GM12878 (cell line): Measurements from ENCODE around the gene EOMES. TPM values are rescaled to one million over a fixed set of nuclear protein-coding genes. Genes with fewer than 3 reads are reported as not detected.

Experiments
- CHD1 ChIP-seq: IDR thresholded peaks from 2 replicates; pipeline ENCODE4 v1.6.1; 2012; ENCODE audit warnings: low read depth, low read length, improper control_type of control experiment
- CHD2 ChIP-seq: IDR thresholded peaks from 2 replicates; pipeline ENCODE4 v1.6.1; 2011; ENCODE audit warnings: low read depth, low read length, improper control_type of control experiment, borderline replicate concordance
- CTCF ChIP-seq, 3 experiments: IDR thresholded peaks in 2 of 3; conservative IDR thresholded peaks in 1 of 3; 2 replicates each; pipeline ENCODE4 v1.5.1; 2011; ENCODE audit warnings: low read depth in 3 of 3, low read length in 3 of 3, mild to moderate bottlenecking in 3 of 3, control low read depth in 2 of 3, moderate library complexity in 2 of 3, inconsistent platforms in 1 of 3, mixed read lengths in 1 of 3; ENCODE audit not compliant: control insufficient read depth in 2 of 3, insufficient read depth in 1 of 3; ENCODE audit errors: extremely low read depth in 1 of 3
- E2F4 ChIP-seq: IDR thresholded peaks from 2 replicates; pipeline ENCODE4 v1.6.1; 2012; ENCODE audit warnings: low read depth, low read length, improper control_type of control experiment
- EZH2 ChIP-seq: IDR thresholded peaks from 2 replicates; pipeline ENCODE4 v1.6.1; 2012; ENCODE audit warnings: low read depth, mild to moderate bottlenecking, control low read depth, inconsistent platforms, low read length, borderline replicate concordance; ENCODE audit not compliant: control insufficient read depth
- LARP7 ChIP-seq: fragments of 450-650 bp; IDR thresholded peaks from 2 replicates; pipeline ENCODE4 v1.6.1; 2017; ENCODE audit warnings: mild to moderate bottlenecking
- MYC ChIP-seq: IDR thresholded peaks from 2 replicates; pipeline ENCODE4 v1.6.1; 2011; ENCODE audit warnings: mild to moderate bottlenecking, low read length, moderate library complexity, inconsistent platforms; ENCODE audit not compliant: insufficient read depth, insufficient replicate concordance, insufficient read length, severe bottlenecking
- NBN ChIP-seq: fragments of 450-650 bp; IDR thresholded peaks from 2 replicates; pipeline ENCODE4 v1.6.1; 2016
- NFYA ChIP-seq: IDR thresholded peaks from 2 replicates; pipeline ENCODE4 v1.6.1; 2011; ENCODE audit warnings: low read depth, mild to moderate bottlenecking, low read length, improper control_type of control experiment, borderline replicate concordance
- NR2F1 ChIP-seq: fragments of 450-650 bp; conservative IDR thresholded peaks from 2 replicates; pipeline ENCODE4 v1.6.1; 2017; ENCODE audit warnings: mild to moderate bottlenecking
- POLR2AphosphoS2 ChIP-seq: IDR thresholded peaks from 2 replicates; pipeline ENCODE4 v1.6.1; 2011; ENCODE audit warnings: low read depth, mild to moderate bottlenecking, low read length, improper control_type of control experiment, moderate library complexity
- SREBF2 ChIP-seq: IDR thresholded peaks from 2 replicates; pipeline ENCODE4 v1.6.1; 2012; ENCODE audit warnings: mild to moderate bottlenecking, low read length
- TAF1 ChIP-seq: IDR thresholded peaks from 2 replicates; pipeline ENCODE4 v1.6.1; 2011; ENCODE audit warnings: mild to moderate bottlenecking, low read depth, low read length, borderline replicate concordance
- WRNIP1 ChIP-seq: IDR thresholded peaks from 2 replicates; pipeline ENCODE4 v1.6.1; 2011; ENCODE audit warnings: low read depth, low read length, improper control_type of control experiment, borderline replicate concordance
- ZNF24 ChIP-seq: fragments of 450-650 bp; IDR thresholded peaks from 2 replicates; pipeline ENCODE4 v1.6.1; 2017; ENCODE audit warnings: antibody characterized with exemption, mild to moderate bottlenecking
- ZNF592 ChIP-seq: fragments of 450-650 bp; IDR thresholded peaks from 2 replicates; pipeline ENCODE4 v1.6.1; 2017; ENCODE audit warnings: mild to moderate bottlenecking, moderate library complexity
- polyA plus RNA-seq, 11 experiments: library from polyadenylated mRNA; depleted of rRNA in 4 of 11; unstranded in 6 of 11; stranded (reverse) in 5 of 11; fragments of >200 nt; fragmentation: Nextera tagmentation in 4 of 11; fragmentation: Illumina TruSeq in 1 of 11; extraction: Ambion mirVana in 4 of 11; extraction: Trizol in 1 of 11; gene quantifications; 1 replicate in 1 of 11; 2 replicates in 10 of 11; pipeline versions ENCODE4 v1.2.1 to v1.2.3, GENCODE V29; 2011 to 2016; ENCODE audit warnings: inconsistent platforms in 2 of 11, missing spikeins in 2 of 11, low read depth in 1 of 11
- total RNA-seq, 4 experiments: library from RNA; depleted of rRNA in 3 of 4; stranded (reverse); fragments of >200 nt in 3 of 4; fragmentation: Illumina TruSeq in 1 of 4; extraction: Trizol in 1 of 4; gene quantifications; 2 replicates each; pipeline versions ENCODE4 v1.2.1 to v1.2.3, GENCODE V29; 2013 to 2021
- TF ChIP-seq, protein P1 (sequence below): fragments of 450-650 bp; formaldehyde crosslinking; IDR thresholded peaks from 2 replicates; pipeline ENCODE4 v1.4.0; 2020; ENCODE audit warnings: mild to moderate bottlenecking, moderate library complexity

Gene EOMES
- total and polyA plus RNA-seq, 10 of the 15 experiments (the other 5 are each of a cell fraction or from before 2014, with no cell fraction given) = 1.5 to 178 (median 4.5) TPM

DNA sequence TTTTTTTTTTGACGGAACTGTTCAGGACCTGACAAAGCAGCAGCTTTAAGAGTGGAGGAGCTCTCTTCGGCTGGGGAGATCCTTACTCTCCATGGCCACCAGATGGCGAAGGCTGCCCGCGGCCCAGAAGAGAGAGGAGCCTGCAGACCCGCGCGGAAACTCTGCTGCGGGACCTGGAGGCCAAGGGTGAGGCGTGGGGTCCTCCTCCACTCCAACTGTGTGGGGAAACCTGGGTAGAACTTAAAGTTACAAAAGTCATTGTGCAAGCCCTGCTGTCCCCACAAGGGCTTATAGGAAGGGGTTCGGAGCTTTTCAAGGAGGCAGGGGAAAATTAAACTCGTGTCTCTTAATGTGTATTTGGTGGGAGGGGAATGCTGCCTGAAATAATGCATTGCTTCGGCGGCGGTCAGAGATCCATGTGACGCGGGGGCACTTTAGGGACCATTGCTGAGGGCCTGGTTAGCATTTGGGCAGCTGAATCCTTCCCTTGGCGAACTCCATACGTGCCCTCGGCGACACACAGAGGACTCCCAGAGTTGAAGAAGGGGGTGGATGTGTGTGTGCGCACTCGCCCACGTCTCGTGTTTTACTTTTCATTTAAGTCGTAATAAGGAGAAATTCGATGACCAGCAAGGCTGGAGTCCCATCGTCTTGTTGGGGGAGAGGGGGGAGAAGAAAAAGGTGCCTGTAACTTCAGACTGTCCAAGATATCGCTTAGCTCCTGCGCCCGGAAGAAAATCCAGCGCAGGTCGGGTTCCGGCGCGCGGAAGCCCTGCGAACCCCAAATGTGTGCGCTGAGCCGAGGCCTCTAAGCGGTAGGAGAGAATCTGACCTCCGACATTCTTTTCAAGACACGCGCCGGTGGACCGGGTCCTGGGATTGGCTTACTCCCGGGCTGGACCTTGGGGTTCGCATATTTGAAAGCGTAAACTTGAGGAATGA, 9.7 kb downstream of the EOMES start (continued):
- TF ChIP-seq, protein P1, sequence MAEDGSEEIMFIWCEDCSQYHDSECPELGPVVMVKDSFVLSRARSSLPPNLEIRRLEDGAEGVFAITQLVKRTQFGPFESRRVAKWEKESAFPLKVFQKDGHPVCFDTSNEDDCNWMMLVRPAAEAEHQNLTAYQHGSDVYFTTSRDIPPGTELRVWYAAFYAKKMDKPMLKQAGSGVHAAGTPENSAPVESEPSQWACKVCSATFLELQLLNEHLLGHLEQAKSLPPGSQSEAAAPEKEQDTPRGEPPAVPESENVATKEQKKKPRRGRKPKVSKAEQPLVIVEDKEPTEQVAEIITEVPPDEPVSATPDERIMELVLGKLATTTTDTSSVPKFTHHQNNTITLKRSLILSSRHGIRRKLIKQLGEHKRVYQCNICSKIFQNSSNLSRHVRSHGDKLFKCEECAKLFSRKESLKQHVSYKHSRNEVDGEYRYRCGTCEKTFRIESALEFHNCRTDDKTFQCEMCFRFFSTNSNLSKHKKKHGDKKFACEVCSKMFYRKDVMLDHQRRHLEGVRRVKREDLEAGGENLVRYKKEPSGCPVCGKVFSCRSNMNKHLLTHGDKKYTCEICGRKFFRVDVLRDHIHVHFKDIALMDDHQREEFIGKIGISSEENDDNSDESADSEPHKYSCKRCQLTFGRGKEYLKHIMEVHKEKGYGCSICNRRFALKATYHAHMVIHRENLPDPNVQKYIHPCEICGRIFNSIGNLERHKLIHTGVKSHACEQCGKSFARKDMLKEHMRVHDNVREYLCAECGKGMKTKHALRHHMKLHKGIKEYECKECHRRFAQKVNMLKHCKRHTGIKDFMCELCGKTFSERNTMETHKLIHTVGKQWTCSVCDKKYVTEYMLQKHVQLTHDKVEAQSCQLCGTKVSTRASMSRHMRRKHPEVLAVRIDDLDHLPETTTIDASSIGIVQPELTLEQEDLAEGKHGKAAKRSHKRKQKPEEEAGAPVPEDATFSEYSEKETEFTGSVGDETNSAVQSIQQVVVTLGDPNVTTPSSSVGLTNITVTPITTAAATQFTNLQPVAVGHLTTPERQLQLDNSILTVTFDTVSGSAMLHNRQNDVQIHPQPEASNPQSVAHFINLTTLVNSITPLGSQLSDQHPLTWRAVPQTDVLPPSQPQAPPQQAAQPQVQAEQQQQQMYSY (CRISPR knock-in tag) = no peak
- TF ChIP-seq CHD1 (peak; percentile 17; the same call in 1 of the 2 replicates), TAF1 (no peak), NFYA (no peak), ZNF24 (peak; percentile 43; the same call in 1 of the 2 replicates), E2F4 (peak; percentile 68), NR2F1 (peak; percentile 90), ZNF592 (peak; percentile 63; the same call in 1 of the 2 replicates), MYC (no peak), POLR2AphosphoS2 (no peak), CTCF (IDR thresholded peaks at IDR 0.05 in 2 of 3, conservative IDR thresholded peaks at IDR 0.05 in 1 of 3; ENCODE audit: control insufficient read depth in 2 of 3, extremely low read depth in 1 of 3, insufficient read depth in 1 of 3, low read depth in 3 of 3, low read length in 3 of 3) (peak; percentile 69 to 88 (median 84)), WRNIP1 (0 out of 2 replicates have a peak, but pooled peaks have one; percentile 25), NBN (0 out of 2 replicates have a peak, but pooled peaks have one; percentile 50), EZH2 (0 out of 2 replicates have a peak, but pooled peaks have one; percentile 17), LARP7 (0 out of 2 replicates have a peak, but pooled peaks have one; percentile 45), SREBF2 (no peak), CHD2 (no peak; the same call in 1 of the 2 replicates)
